Cerebellar nuclear complex (tissue), 1 donor: ENCODE data around the gene BSND.
"Not testable (repeated sequence)": the region's sequence is repeated elsewhere in the genome, so short reads cannot be mapped to it uniquely, and the experiment has no call there.

Experiments used
- DNase-seq, 2 experiments: peaks; one replicate each; lab custom pipeline; 2025; lab: John Stamatoyannopoulos, UW

The BSND gene

GRCh38 chr1:54998677-54999076, at the start of gene BSND:
TSS of gene BSND (plus strand) at chr1:54998933. CDS start at chr1:54999187, 254 bp downstream.
- no peak for DNase-seq

GRCh38 chr1:54949053-54949452, 49.7 kb upstream of the BSND start:
- DNase-seq = no peak

- DNase-seq = peak in 1 of 2 experiments; percentile 12
These were observed 48.7 kb upstream of the BSND start for GRCh38 chr1:54950006-54950368.

GRCh38 chr1:54950369-54951163, 48.2 kb upstream of the BSND start:
- peak in 1 of 2 experiments; percentile 57 for DNase-seq

GRCh38 chr1:54951810-54952226, 46.9 kb upstream of the BSND start:
- DNase-seq = no peak

- no peak for DNase-seq
These were observed 45.6 kb upstream of the BSND start for GRCh38 chr1:54952950-54953718.

- DNase-seq = no peak
These were observed 44.9 kb upstream of the BSND start for GRCh38 chr1:54953846-54954245.

GRCh38 chr1:54955359-54955758, 43.4 kb upstream of the BSND start:
- DNase-seq = no peak

GRCh38 chr1:54956726-54957125, 42.0 kb upstream of the BSND start:
- DNase-seq = no peak

- DNase-seq = no peak
These were observed 39.5 kb upstream of the BSND start for GRCh38 chr1:54959241-54959640.

- DNase-seq = no peak
These were observed 35.9 kb upstream of the BSND start for GRCh38 chr1:54962612-54963395.

- DNase-seq = not testable (repeated sequence)
These were observed 34.9 kb upstream of the BSND start for GRCh38 chr1:54963829-54964228.

- DNase-seq = no peak
These were observed 33.0 kb upstream of the BSND start for GRCh38 chr1:54965624-54966340.

GRCh38 chr1:54967372-54967771, 31.4 kb upstream of the BSND start:
- no peak for DNase-seq

- DNase-seq = no peak
These were observed 30.2 kb upstream of the BSND start for GRCh38 chr1:54968551-54968950.

GRCh38 chr1:54969879-54970278, 28.9 kb upstream of the BSND start:
- DNase-seq = no peak

- no peak for DNase-seq
These were observed 27.8 kb upstream of the BSND start for GRCh38 chr1:54970901-54971300.

GRCh38 chr1:54971317-54971791, 27.4 kb upstream of the BSND start:
- DNase-seq = no peak

- no peak for DNase-seq
These were observed 26.3 kb upstream of the BSND start for GRCh38 chr1:54972436-54972835.

- DNase-seq = no peak
These were observed 25.4 kb upstream of the BSND start for GRCh38 chr1:54973205-54973921.
